Upper lobe of left lung (tissue), 4 donors: ENCODE measurements around the gene FRAS1.

Experiments
- CTCF ChIP-seq, 6 experiments: fragments of 450-650 bp in 4 of 6; fragments of 200-600 bp in 2 of 6; sonication (generic) in 2 of 6; IDR thresholded peaks; one replicate each; pipeline ENCODE4 v1.5.1; 2016 to 2019; ENCODE audit warnings: antibody characterized with exemption in 6 of 6
- POLR2A ChIP-seq, 4 donors: fragments of 450-650 bp; IDR thresholded peaks; one replicate each; pipeline ENCODE4 v1.5.1; 2016 to 2017; ENCODE audit warnings: antibody characterized with exemption in 4 of 4, mild to moderate bottlenecking in 2 of 4
- POLR2AphosphoS5 ChIP-seq, 2 donors: sonication (generic); formaldehyde crosslinking; IDR thresholded peaks; one replicate each; pipeline ENCODE4 v1.5.1; 2017; ENCODE audit warnings: antibody characterized with exemption in 2 of 2

GRCh38 chr4:78308517-78308916 is 251.4 kb downstream of the FRAS1 start:
- TF ChIP-seq CTCF (IDR thresholded peaks at IDR 0.05) (no peak), POLR2A (IDR thresholded peaks at IDR 0.05) (no peak), POLR2AphosphoS5 (IDR thresholded peaks at IDR 0.05) (no peak)
